ENCODE measurements around the gene GNL1. TPM values are rescaled to one million over a fixed set of nuclear protein-coding genes. Genes with fewer than 3 reads are reported as not detected.

Gene GNL1, protein sequence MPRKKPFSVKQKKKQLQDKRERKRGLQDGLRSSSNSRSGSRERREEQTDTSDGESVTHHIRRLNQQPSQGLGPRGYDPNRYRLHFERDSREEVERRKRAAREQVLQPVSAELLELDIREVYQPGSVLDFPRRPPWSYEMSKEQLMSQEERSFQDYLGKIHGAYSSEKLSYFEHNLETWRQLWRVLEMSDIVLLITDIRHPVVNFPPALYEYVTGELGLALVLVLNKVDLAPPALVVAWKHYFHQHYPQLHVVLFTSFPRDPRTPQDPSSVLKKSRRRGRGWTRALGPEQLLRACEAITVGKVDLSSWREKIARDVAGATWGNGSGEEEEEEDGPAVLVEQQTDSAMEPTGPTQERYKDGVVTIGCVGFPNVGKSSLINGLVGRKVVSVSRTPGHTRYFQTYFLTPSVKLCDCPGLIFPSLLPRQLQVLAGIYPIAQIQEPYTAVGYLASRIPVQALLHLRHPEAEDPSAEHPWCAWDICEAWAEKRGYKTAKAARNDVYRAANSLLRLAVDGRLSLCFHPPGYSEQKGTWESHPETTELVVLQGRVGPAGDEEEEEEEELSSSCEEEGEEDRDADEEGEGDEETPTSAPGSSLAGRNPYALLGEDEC
- total RNA-seq: 81.0 and 84.4 TPM in 2 replicates
- long read RNA-seq, full-length matches to known transcripts: 86 of 118 reads
- long read RNA-seq, partial matches to known transcripts: 23 of 118 reads
- long read RNA-seq, other reads (novel, unspliced or antisense): 9 of 118 reads

DNA sequence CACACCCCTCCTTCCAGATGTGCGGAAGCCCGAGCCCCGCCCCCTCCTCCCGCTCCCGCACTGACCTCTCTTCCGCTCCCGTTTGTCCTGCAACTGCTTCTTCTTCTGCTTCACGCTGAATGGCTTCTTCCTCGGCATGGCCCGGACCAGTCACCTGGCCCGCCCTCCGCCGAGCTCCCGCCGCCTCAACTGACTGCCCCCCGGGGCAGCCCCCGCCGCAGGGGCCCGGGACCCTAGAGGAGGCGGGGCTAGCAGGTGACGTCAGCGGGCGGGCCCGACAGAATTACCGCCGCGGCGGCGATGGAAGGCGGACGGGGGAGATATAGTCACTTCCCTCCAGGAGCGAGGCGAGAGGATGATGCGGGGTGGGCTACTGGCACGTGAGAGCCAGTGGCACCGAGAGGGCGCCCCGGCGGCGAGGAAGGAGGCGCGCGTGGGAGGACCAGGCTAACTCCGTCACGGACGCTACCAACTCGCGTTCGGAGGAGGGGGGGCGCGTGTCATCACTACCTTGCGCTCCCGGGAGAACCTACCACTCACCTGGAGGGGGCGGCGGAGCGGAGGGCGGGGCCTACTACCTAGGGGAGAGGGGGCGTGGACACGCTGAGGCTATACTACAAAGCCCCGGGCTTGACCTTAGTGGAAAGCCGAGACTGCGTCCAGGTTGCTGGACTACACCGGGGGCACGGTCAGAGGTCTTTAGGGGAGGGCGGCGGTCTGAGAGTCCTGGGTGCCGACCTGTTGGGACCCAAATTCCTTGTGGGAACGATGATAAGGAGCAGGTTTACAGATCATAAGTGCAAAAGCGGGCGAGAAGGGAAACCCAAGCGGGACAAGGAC is at the start of gene GNL1:
GNL1 (minus strand) TSS at position 424 of the 840 bp plus-strand sequence; CDS start at position 138, 286 bp downstream.
- TF ChIP-seq, protein P1, sequence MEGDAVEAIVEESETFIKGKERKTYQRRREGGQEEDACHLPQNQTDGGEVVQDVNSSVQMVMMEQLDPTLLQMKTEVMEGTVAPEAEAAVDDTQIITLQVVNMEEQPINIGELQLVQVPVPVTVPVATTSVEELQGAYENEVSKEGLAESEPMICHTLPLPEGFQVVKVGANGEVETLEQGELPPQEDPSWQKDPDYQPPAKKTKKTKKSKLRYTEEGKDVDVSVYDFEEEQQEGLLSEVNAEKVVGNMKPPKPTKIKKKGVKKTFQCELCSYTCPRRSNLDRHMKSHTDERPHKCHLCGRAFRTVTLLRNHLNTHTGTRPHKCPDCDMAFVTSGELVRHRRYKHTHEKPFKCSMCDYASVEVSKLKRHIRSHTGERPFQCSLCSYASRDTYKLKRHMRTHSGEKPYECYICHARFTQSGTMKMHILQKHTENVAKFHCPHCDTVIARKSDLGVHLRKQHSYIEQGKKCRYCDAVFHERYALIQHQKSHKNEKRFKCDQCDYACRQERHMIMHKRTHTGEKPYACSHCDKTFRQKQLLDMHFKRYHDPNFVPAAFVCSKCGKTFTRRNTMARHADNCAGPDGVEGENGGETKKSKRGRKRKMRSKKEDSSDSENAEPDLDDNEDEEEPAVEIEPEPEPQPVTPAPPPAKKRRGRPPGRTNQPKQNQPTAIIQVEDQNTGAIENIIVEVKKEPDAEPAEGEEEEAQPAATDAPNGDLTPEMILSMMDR (IDR thresholded peaks at IDR 0.05): no peak
- Mint-ChIP-seq H3K27me3 (ENCODE audit: unreplicated experiment) (no peaks in the 10 kb centered on the region), H3K9me3 (ENCODE audit: unreplicated experiment) (no peaks in the 10 kb centered on the region), H3K4me1 (ENCODE audit: unreplicated experiment) (peaks cover 28% of the 10 kb centered on the region), H3K4me3 (ENCODE audit: unreplicated experiment) (peak within 1 kb of the TSS; percentile 97), H3K27ac (ENCODE audit: unreplicated experiment) (peak within 1 kb of the TSS; percentile 99), H3K36me3 (ENCODE audit: unreplicated experiment) (peaks cover 27% of the 10 kb centered on the region)
- DNase-seq (ENCODE audit: extremely low spot score, unreplicated experiment): peak; percentile 97

DNA sequence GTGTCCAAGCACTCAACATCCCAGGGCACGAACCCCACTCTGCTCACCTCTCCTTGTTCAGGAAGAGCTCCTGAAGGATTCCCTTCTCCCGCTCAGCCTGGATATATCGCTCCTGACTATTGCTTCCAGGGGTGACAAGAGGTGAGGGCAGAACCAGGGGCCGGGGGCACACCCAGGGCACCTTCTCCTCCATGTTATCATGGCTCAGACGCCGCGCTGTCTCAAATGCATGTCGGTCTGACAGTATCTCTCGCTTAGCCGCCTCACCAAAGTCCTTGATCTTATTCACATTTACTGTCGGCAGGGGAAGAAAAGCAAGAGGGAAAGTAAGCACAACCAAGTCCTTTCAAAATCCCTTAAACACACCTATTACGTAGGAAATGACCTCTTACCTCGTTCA is 47.7 kb upstream of the GNL1 start:
- Mint-ChIP-seq H3K36me3 (ENCODE audit: unreplicated experiment) (peaks cover 57% of the 10 kb centered on the region), H3K9me3 (ENCODE audit: unreplicated experiment) (no peaks in the 10 kb centered on the region), H3K27ac (ENCODE audit: unreplicated experiment) (peak overlapping the region; percentile 63), H3K27me3 (ENCODE audit: unreplicated experiment) (no peaks in the 10 kb centered on the region), H3K4me1 (ENCODE audit: unreplicated experiment) (peaks cover 4% of the 10 kb centered on the region), H3K4me3 (ENCODE audit: unreplicated experiment) (no peak overlapping the region)
- DNase-seq (ENCODE audit: extremely low spot score, unreplicated experiment): no peak
- TF ChIP-seq, protein P1 (IDR thresholded peaks at IDR 0.05): no peak

DNA sequence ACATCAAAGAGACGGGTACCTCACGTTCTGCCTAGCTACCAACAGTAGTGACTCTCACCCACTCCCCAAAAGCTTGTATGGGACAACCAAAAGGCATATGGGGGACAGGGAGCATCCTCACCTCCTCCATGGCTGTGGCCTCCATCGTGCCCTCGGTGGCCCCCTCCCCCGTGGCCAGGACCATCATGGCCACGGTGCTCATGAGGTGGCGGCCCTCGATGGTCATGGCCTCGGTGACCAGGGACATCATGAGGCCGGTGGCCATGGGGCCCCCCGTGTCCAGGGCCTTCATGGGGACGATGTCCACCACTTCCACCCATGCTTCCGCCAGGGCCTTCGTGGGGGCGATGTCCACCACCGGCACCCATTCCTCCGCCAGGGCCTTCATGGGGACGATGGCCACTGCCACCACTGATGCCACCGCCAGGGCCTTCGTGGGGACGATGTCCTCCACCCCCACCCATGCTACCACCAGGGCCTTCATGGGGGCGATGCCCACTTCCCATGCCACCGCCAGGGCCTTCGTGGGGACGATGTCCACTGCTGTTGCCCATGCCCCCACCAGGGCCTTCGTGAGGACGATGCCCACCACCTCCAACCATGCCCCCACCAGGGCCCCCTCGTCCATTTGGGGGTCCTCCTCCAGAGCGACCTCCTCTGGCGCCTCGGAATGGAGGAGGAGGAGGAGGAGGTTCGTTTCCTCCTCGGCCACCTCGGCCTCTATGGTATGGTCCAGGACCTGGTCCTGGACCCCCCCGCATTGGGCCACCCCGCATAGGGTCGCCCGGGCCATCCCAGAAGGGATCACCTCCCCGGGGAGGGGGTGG is 45.7 kb upstream of the GNL1 start:
- peaks cover 42% of the 10 kb centered on the region for H3K36me3 Mint-ChIP-seq (ENCODE audit: unreplicated experiment)
- peaks cover 6% of the 10 kb centered on the region for H3K4me1 Mint-ChIP-seq (ENCODE audit: unreplicated experiment)

DNA sequence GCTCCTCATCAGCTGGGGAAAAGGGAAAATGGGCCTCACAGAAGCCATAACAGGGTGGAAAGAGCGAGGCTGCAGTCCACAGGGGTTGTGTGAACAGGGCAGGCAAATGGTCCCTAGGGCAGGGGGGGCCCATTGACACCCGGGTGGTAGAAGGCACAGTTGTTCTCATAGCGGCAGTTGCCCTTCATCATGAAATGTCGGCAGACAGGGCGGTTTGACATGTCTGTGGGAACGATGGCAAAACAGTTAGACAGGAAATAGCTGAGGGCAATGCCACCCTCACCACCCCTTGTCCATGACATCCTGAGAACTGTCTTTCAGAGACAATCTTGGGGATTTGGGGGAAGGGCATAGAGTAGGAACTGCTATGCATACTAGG is 45.1 kb upstream of the GNL1 start:
- TF ChIP-seq, protein P1 (IDR thresholded peaks at IDR 0.05): no peak
- H3K27me3 Mint-ChIP-seq (ENCODE audit: unreplicated experiment): no peaks in the 10 kb centered on the region
- no peaks in the 10 kb centered on the region for H3K9me3 Mint-ChIP-seq (ENCODE audit: unreplicated experiment)
- no peak overlapping the region for H3K27ac Mint-ChIP-seq (ENCODE audit: unreplicated experiment)
- peaks cover 37% of the 10 kb centered on the region for H3K36me3 Mint-ChIP-seq (ENCODE audit: unreplicated experiment)
- H3K4me3 Mint-ChIP-seq (ENCODE audit: unreplicated experiment): no peak overlapping the region
- peaks cover 6% of the 10 kb centered on the region for H3K4me1 Mint-ChIP-seq (ENCODE audit: unreplicated experiment)
- DNase-seq (ENCODE audit: extremely low spot score, unreplicated experiment): no peak

More for the DNA sequence above, 45.7 kb upstream of the GNL1 start:
- Mint-ChIP-seq H3K9me3 (ENCODE audit: unreplicated experiment) (no peaks in the 10 kb centered on the region), H3K27me3 (ENCODE audit: unreplicated experiment) (no peaks in the 10 kb centered on the region), H3K27ac (ENCODE audit: unreplicated experiment) (no peak overlapping the region), H3K4me3 (ENCODE audit: unreplicated experiment) (no peak overlapping the region)
- DNase-seq (ENCODE audit: extremely low spot score, unreplicated experiment): no peak
- TF ChIP-seq, protein P1 (IDR thresholded peaks at IDR 0.05): no peak

Data from osteocyte (in vitro differentiated cells).